Activated CD8-positive, alpha-beta memory T cell treated with anti-CD3 and anti-CD28 coated beads, Interleukin-2, amount 10 ng/mL, durations not matched to agents 7 days and 5 days (primary cell): ENCODE data around the gene PIWIL4. TPM values are rescaled to one million over a fixed set of nuclear protein-coding genes. Genes with fewer than 3 reads are reported as not detected.
"Not testable (repeated sequence)": the region's sequence is repeated elsewhere in the genome, so short reads cannot be mapped to it uniquely, and the experiment has no call there.

ENCODE experiments used
- ATAC-seq: fragments of 150-1000 bp; cut with Tn5 transposase; one replicate; pipeline ENCODE4 v1.10.0; 2021; ENCODE audit warnings: moderate library complexity
- CTCF ChIA-PET: fragments of 350-600 bp; sonication (Branson Sonifier 250); formaldehyde crosslinking; loops from one replicate; lab custom pipeline; 2021; ENCODE audit warnings: antibody characterized with exemption; lab: Charles Lee
- DNase-seq: peaks from one replicate; pipeline ENCODE4 v3.0.0-alpha.2; 2020
- H3K27ac Mint-ChIP-seq: one replicate; pipeline ENCODE4 v1.8.0; 2021; ENCODE audit warnings: mild to moderate bottlenecking, mixed read lengths
- H3K27me3 Mint-ChIP-seq: one replicate; pipeline ENCODE4 v1.8.0; 2021; ENCODE audit warnings: mixed read lengths
- H3K36me3 Mint-ChIP-seq: one replicate; pipeline ENCODE4 v1.8.0; 2021; ENCODE audit warnings: mild to moderate bottlenecking, mixed read lengths
- H3K4me1 Mint-ChIP-seq: one replicate; pipeline ENCODE4 v1.8.0; 2021; ENCODE audit warnings: mixed read lengths
- H3K4me3 Mint-ChIP-seq: one replicate; pipeline ENCODE4 v1.8.0; 2021; ENCODE audit warnings: mild to moderate bottlenecking, moderate library complexity, mixed read lengths
- H3K9me3 Mint-ChIP-seq: one replicate; pipeline ENCODE4 v1.8.0; 2022; ENCODE audit warnings: low read depth, mixed read lengths
- total RNA-seq, 2 experiments: library from RNA; stranded (reverse); gene quantifications; one replicate each; pipeline ENCODE4 v1.2.3, GENCODE V29; 2021

The PIWIL4 gene
- total RNA-seq, 2 experiments from 2014 or later: 0.75 to 0.79 TPM

DNA sequence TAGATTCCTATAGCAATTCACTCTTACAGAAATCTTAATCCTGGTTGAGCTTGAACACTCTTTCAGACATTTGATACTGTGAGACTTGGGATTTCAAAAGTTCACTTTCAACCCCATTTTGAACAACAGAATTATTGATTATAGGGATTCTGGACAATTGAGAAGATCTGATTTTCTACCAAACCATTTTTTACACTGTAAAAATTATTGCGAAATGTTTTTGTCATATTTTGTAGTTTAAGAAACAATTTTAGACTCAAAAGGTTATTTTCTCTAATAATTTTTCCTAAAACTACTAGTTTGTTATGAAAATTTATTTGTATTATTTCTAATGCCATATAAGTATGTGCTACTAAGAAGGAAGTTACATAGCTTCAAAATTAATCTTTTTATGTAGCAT lies 36.4 kb downstream of the PIWIL4 start:
- no peaks in the 10 kb centered on the region for H3K36me3 Mint-ChIP-seq
- no peak for ATAC-seq
- no peak for DNase-seq
- CTCF ChIA-PET: no interaction called here
- no peaks in the 10 kb centered on the region for H3K27me3 Mint-ChIP-seq
- no peaks in the 10 kb centered on the region for H3K4me1 Mint-ChIP-seq
- no peaks in the 10 kb centered on the region for H3K9me3 Mint-ChIP-seq
- no peak overlapping the region for H3K27ac Mint-ChIP-seq
- H3K4me3 Mint-ChIP-seq: no peak overlapping the region

DNA sequence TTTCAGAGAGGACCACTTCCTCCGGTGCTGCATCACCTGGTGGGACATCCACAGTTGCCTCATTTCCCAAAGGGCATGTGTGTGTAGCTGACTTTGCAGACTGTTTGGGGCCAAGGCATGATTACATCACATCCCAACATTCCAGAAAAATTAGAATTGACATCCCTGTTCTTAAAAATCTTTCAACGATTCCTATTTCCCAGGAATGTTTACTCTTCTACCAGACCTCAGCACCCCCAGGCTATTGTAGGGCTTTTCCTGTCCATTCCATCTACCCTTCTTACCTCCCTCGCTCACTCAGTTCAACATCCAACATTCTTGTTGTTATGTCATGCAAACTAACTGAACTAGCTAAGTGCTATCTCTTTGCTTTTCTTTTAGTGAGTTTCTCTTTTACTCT lies 37.3 kb downstream of the PIWIL4 start:
- Mint-ChIP-seq H3K4me3 (no peak overlapping the region), H3K27ac (no peak overlapping the region), H3K4me1 (no peaks in the 10 kb centered on the region), H3K9me3 (no peaks in the 10 kb centered on the region), H3K36me3 (no peaks in the 10 kb centered on the region), H3K27me3 (no peaks in the 10 kb centered on the region)
- CTCF ChIA-PET: no interaction called here
- no peak for DNase-seq
- no peak for ATAC-seq

DNA sequence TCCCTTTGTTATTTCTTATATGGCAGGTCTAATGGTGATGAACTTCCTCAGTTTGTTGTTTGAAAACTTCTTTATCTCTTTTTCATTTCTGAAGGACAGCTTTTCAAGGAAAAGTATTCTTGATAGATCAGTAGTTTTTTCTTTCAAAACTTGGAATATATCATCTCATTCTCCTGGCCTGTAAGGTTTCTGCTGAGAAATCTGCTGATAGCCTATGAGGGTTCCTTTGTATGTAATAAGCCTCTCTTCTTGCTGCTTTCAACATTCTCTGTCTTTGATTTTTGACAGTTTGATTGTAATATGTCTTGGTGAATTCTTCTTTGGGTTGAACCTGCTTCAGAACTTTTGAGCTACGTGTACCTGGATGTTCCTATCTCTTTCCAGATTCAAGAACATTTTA lies 46.0 kb downstream of the PIWIL4 start:
- Mint-ChIP-seq H3K27ac (no peak overlapping the region), H3K27me3 (no peaks in the 10 kb centered on the region), H3K4me1 (no peaks in the 10 kb centered on the region), H3K4me3 (no peak overlapping the region), H3K9me3 (peaks cover 6% of the 10 kb centered on the region), H3K36me3 (no peaks in the 10 kb centered on the region)
- no peak for DNase-seq
- ATAC-seq: no peak
- CTCF ChIA-PET: no interaction called here

DNA sequence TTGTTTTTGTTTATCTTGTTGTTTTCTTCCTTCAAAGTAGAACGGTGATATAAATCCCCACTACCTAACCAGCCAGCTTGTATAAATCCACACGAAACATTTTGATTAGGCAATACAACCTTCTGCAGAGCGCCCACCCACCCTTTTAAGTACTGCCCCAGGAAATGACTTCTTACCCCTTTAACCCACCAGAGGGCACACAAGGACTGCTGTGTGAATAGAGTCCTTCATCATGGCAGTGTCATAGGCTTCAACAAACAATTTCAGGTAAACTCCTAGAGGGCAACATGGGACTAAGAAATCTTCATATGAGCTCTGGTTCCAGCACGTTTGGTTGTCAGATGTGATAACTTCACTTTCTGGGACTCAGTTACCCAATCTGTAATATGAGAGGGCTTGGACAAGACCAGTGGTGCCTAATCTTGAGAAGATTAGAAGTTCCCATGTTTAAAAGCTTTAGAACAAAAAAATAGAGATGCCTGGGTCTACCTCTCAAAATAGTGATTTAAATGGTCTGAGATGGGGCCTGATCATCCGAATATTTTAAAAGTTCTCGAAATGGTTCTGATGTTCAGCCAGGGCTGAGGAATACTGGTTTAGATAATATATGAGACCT lies 56.1 kb downstream of the PIWIL4 start:
- DNase-seq: peak; percentile 55
- no peak overlapping the region for H3K4me3 Mint-ChIP-seq
- H3K36me3 Mint-ChIP-seq: peaks cover 5% of the 10 kb centered on the region
- no peaks in the 10 kb centered on the region for H3K4me1 Mint-ChIP-seq
- peak; percentile 82 for ATAC-seq
- peaks cover 6% of the 10 kb centered on the region for H3K27me3 Mint-ChIP-seq
- H3K9me3 Mint-ChIP-seq: peaks cover 6% of the 10 kb centered on the region
- CTCF ChIA-PET: interaction anchor here (0.6 to 1.8 kb wide), 14 partner anchors 13 to 458 kb away, joined by 3 to 12 read pairs (median 3); partner anchors contain the start of genes CWC15, KDM4D and SRSF8
- H3K27ac Mint-ChIP-seq: no peak overlapping the region

DNA sequence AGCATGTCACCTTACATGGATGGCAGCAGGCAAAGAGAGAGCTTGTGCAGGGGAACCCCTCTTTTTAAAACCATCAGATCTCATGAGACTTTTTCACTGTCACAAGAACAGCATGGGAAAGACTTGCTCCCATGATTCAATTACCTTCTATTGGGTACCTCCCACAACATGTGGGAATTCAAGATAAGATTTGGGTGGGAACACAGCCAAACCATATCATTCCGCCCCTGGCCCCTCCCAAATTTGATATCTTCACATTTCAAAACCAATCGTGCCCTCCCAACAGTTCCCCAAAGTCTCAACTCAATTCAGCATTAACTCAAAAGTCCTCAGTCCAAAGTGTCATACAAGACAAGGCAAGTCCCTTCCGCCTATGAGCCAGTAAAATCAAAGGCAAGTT lies 58.3 kb downstream of the PIWIL4 start:
- not testable (repeated sequence) for H3K9me3 Mint-ChIP-seq, H3K4me3 Mint-ChIP-seq

DNA sequence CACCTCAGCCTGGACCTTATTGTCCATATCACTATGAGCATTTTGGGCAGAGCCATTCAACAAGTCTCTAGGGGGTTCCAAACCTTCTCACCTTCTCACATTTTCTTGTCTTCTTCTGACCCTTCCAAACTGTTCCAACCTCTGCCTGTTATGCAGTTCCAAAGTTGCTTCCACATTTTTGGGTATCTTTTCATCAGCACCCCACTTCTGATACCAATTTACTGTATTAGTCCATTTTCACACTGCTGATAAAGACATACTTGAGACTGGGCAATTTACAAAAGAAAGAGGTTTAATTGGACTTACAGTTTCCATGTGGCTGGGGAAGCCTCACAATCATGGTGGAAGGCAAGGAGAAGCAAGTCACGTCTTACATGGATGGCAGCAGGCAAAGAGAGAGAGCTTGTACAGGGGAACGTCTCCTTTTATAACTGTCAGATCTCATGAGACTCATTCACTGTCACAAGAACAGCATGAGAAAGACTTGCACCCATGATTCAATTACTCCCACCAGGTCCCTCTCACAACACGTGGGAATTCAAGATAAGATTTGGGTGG lies 59.9 kb downstream of the PIWIL4 start:
- CTCF ChIA-PET, H3K9me3 Mint-ChIP-seq, H3K27me3 Mint-ChIP-seq, H3K27ac Mint-ChIP-seq, H3K4me3 Mint-ChIP-seq, H3K36me3 Mint-ChIP-seq, H3K4me1 Mint-ChIP-seq, ATAC-seq, DNase-seq: not testable (repeated sequence)

More for the DNA sequence above, 58.3 kb downstream of the PIWIL4 start:
- DNase-seq, H3K27ac Mint-ChIP-seq, CTCF ChIA-PET, H3K36me3 Mint-ChIP-seq, H3K4me1 Mint-ChIP-seq, H3K27me3 Mint-ChIP-seq, ATAC-seq: not testable (repeated sequence)

DNA sequence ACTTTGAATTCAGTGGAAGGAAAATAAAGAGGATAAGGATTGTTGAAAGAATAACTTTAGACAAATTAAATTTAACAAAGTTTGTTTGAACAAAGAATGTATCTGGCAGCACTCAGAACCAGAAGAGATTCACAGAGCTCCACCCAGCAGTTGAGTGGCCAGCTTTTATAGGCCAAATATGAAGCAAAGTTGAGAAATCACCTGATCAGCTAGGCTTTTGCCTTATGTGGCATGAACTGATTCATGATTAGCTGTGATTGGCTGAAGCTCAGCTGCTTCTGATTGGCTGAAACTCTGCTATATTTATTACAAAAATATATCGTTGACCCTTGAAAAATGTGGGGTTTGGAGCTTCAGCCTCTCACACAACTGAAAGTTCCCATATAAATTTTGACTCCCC lies 62.6 kb downstream of the PIWIL4 start:
- no peak overlapping the region for H3K27ac Mint-ChIP-seq
- H3K9me3 Mint-ChIP-seq: peaks cover 6% of the 10 kb centered on the region
- DNase-seq: no peak
- peaks cover 5% of the 10 kb centered on the region for H3K36me3 Mint-ChIP-seq
- ATAC-seq: no peak
- no peaks in the 10 kb centered on the region for H3K4me1 Mint-ChIP-seq
- CTCF ChIA-PET: no interaction called here
- H3K27me3 Mint-ChIP-seq: peaks cover 9% of the 10 kb centered on the region
- H3K4me3 Mint-ChIP-seq: no peak overlapping the region

DNA sequence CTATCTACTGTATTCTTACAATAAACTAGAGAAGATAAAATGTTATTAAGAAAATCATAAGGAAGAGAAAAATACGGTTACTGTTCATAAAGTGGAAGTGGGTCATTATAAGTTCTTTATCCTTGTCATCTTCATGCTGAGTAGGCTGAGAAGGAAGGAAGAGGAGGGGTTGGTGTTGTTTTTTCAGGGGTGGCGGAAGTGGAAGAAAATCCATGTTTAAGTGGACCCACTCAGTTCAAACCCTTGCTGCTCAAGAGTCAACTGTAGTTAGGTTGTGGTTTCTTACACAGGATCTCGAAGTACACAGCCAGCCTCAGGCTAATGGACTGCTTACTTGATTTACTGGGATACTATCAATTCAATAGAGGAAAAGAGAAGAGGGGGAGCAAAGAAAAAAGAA lies 63.1 kb downstream of the PIWIL4 start:
- CTCF ChIA-PET: no interaction called here
- Mint-ChIP-seq H3K4me3 (no peak overlapping the region), H3K27ac (no peak overlapping the region), H3K9me3 (peaks cover 6% of the 10 kb centered on the region), H3K36me3 (peaks cover 5% of the 10 kb centered on the region), H3K4me1 (no peaks in the 10 kb centered on the region), H3K27me3 (peaks cover 9% of the 10 kb centered on the region)
- DNase-seq (no peak), ATAC-seq (no peak)

DNA sequence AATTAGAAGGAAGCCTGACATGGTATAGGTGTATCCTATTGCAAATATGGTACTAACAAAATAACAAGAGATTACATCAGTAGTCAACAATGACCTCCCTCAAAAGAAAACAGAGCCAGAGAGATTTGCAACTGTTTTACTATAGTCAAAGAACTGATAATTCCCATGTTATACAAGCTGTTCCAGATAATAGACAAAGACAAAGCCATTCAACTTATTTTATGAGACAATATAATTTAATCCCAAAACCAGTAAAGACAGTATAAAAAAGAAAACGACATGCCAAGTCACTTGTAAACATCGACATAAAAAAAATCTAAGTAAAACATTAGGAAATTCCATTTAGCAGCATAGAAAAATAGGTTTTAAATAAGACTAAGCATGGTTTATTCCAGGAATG lies 65.2 kb downstream of the PIWIL4 start:
- CTCF ChIA-PET: no interaction called here
- no peak for DNase-seq
- Mint-ChIP-seq H3K4me3 (no peak overlapping the region), H3K4me1 (no peaks in the 10 kb centered on the region), H3K36me3 (no peaks in the 10 kb centered on the region), H3K27ac (no peak overlapping the region), H3K27me3 (peaks cover 4% of the 10 kb centered on the region), H3K9me3 (peaks cover 2% of the 10 kb centered on the region)
- no peak for ATAC-seq

DNA sequence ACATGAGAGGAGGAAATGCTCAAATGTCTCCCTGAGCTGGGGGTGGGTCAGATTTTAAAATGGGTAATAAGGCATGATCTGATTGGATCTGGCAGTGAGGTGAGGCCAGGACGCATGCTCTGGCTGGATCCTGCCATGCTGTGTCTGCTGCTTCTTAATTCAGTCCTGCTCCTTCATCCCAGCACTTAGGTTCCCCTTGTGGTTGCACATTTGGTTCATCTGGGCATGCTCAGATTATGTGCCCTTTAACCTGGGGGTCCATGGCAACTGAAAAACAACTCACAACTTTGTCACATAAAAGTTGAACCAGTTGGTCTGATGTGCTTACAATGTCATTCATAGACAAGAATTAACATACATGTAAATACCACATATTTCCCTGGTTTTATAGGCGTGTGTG lies 67.9 kb downstream of the PIWIL4 start:
- Mint-ChIP-seq H3K36me3 (no peaks in the 10 kb centered on the region), H3K4me3 (no peak overlapping the region), H3K27me3 (peaks cover 3% of the 10 kb centered on the region), H3K27ac (no peak overlapping the region), H3K4me1 (no peaks in the 10 kb centered on the region), H3K9me3 (no peaks in the 10 kb centered on the region)
- DNase-seq: no peak
- CTCF ChIA-PET: no interaction called here
- ATAC-seq: no peak

DNA sequence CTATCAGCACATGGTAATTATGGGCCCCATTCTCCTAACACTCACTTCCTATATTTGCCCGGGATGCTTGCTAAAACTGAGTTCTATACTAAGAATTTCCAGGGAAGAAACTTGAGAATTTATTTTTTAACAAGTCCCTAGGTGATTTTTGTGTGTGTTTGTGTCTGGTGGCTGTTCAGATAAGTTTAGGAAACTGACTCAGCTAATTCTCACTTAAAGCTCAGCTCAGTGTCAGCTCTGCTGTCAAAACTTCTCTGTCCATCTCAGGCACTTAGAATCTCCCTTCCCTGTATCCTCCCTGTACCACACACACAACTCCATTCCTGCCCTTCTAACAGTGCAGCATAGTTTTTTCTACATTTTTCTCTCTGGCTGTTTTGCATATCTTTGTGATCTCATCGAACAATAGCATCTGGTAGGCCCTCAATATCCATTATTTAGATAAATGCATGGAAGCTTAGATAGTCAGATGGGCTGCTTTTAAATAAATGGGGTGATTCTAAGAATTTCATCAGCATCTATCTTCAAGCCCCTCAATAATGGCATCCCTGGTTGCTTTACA lies 69.3 kb downstream of the PIWIL4 start:
- H3K4me1 Mint-ChIP-seq: no peaks in the 10 kb centered on the region
- no peak overlapping the region for H3K27ac Mint-ChIP-seq
- CTCF ChIA-PET: interaction anchor here (0.9 kb wide), 1 partner anchor 13 kb away, joined by 3 read pairs; no protein-coding TSS in a partner anchor

DNA sequence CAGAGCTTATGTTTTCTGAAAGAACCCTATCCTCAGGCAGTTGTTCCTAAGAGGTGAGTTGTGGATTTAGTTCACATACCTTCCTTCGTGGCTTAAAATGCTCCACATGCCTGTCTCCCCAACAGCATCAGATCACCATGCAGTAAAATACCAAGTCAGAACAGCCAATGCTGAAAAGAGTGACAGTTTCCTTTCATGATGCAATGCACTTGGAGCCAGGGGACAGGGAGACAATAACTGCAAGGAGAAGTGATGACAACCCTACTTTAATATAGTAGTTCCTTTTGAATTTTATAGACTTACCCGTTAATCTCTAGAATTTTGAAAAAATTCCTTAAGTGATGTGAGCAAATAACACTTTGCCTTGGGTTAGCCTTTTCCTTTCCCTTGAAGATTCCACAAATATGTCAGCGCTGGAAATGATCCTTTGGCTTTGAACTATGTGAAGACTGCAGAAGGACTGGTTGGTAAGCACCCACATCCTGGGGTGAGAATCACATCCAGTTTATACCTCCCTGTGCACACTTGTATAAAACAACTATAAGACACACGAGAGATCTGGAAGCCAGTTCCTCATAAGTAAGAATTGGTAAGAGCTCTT lies 71.2 kb downstream of the PIWIL4 start:
- no peak overlapping the region for H3K27ac Mint-ChIP-seq
- H3K4me3 Mint-ChIP-seq: no peak overlapping the region
- no peaks in the 10 kb centered on the region for H3K27me3 Mint-ChIP-seq
- no peaks in the 10 kb centered on the region for H3K9me3 Mint-ChIP-seq
- no peak for DNase-seq
- H3K36me3 Mint-ChIP-seq: no peaks in the 10 kb centered on the region
- no peak for ATAC-seq
- H3K4me1 Mint-ChIP-seq: no peaks in the 10 kb centered on the region
- CTCF ChIA-PET: no interaction called here

More for the DNA sequence above, 69.3 kb downstream of the PIWIL4 start:
- Mint-ChIP-seq H3K36me3 (no peaks in the 10 kb centered on the region), H3K4me3 (no peak overlapping the region), H3K9me3 (no peaks in the 10 kb centered on the region), H3K27me3 (no peaks in the 10 kb centered on the region)
- no peak for ATAC-seq
- DNase-seq: no peak

DNA sequence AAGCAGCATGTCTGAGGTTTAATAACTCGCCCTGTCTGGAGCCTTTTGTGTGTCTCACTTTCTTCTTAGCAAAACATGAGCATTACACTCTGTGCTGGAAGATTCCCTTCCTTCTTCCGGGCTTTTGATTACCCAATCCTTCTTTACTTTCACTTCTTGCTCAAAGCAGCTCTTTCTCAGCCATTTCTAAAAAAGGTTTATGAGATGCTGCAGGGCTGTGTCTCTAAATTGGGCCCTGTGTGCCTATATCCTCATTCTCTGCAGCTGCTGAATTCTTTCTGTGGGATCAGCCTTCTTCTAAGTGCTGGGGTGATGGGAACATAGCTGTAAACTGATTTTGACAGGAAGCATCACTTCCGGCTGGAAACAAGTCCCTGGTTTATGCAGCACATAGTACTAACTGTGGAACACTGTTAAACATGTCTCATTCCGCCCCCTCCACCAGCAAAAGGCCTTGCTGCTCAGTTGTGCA lies 71.8 kb downstream of the PIWIL4 start:
- H3K4me1 Mint-ChIP-seq: no peaks in the 10 kb centered on the region
- no peak for ATAC-seq
- H3K27ac Mint-ChIP-seq: no peak overlapping the region
- H3K9me3 Mint-ChIP-seq: no peaks in the 10 kb centered on the region
- no peaks in the 10 kb centered on the region for H3K27me3 Mint-ChIP-seq
- CTCF ChIA-PET: no interaction called here
- no peak overlapping the region for H3K4me3 Mint-ChIP-seq
- no peak for DNase-seq
- no peaks in the 10 kb centered on the region for H3K36me3 Mint-ChIP-seq
